Activated CD4-positive, alpha-beta T cell treated with anti-CD3 and anti-CD28 coated beads for 1 hour (primary cell): Measurements from ENCODE around the gene TGFBR1.
"Not testable (repeated sequence)": the region's sequence is repeated elsewhere in the genome, so short reads cannot be mapped to it uniquely, and the experiment has no call there.

Experiments
- DNase-seq: peaks from one replicate; pipeline ENCODE4 v3.0.0-alpha.2; 2020

Gene TGFBR1

DNA sequence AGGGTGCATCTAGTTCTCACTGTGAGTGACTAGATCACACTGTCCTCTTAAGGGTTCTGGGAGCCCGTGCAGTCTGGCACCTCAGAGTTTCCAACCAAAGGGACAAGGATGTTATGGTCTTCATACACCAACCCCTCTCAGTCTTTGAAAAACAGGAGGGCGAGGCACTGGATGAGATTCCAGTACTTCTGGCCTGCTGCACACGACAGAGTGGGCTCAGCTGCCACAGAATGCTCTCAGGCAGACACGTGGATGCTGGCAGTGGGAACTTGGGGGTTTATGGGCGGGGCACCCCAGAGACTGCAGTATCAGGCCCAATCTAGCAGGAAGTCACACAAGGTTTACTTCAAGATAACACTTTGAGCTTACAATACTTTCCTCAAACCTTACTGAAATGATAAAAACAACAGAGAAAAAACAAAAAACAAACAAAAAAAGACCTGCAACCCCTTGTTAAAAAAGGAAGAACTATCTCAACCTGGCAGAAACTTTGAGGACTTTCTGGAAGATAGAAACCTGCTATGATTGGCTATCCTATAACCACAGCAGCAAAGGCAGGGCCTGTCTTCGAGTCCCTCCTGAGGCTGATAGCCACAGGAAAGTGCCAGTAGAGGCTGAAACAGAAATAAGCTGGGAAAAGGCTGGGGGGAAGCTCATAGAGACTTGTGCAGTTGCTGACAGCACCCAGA lies 28.3 kb upstream of the TGFBR1 start:
- DNase-seq, result no peak

DNA sequence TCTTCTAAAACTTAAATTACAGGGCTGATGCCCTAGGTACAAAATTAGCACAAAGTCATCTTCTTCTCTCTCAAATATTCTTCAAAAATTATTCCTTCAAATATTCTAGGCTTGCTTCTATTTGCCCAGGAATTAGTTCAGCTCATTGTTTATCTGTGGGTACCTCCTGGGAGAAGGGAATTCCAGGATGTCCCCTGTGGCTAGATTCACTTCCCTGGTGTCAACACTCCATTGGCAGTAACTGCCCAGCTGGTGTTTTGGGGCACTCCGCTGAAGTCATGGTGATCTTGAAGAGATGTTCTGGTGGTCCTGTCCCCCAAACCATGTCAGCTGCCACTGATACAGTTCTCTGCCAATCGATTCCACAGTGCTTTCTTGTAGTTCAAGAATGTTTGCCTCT lies 26.2 kb upstream of the TGFBR1 start:
- no peak for DNase-seq

DNA sequence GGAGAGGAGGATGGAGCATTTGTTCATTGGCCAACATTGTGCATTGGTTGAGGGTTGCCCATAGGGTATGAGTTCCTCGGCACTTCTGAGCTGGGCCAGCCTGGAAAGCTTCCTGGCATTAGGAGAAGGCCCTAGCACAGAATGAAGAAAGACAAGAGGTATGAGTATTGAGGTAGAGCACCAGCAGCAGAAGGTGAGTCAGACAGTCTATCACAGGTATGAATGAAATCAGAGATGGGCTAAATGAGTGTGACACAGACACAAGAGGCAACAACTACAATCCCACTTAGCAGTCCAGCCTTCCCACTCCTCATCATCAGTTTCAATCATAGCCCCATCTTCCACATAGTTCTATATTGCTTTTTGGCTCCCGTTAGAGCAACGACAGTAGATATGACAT lies 25.4 kb upstream of the TGFBR1 start:
- DNase-seq, result no peak

DNA sequence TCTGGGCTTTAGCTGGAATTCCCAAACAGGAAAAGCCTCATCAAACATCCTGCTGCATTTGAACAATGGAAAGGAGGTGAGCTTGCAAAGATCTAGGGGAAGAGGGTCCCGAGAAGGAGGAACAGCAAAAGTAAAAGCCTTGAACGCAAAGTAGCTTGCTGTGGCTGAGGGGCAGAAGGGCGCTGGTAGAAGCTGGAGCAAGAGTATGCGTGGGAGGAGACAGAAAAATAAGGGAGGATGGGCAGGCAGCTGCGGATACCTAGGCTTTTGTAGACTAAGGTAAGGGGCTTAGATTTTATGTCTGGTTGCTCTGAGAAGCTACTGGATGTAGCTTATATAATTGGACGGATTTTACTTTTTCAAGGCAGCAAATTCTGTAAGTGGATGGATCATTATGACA lies 21.9 kb upstream of the TGFBR1 start:
- no peak for DNase-seq

DNA sequence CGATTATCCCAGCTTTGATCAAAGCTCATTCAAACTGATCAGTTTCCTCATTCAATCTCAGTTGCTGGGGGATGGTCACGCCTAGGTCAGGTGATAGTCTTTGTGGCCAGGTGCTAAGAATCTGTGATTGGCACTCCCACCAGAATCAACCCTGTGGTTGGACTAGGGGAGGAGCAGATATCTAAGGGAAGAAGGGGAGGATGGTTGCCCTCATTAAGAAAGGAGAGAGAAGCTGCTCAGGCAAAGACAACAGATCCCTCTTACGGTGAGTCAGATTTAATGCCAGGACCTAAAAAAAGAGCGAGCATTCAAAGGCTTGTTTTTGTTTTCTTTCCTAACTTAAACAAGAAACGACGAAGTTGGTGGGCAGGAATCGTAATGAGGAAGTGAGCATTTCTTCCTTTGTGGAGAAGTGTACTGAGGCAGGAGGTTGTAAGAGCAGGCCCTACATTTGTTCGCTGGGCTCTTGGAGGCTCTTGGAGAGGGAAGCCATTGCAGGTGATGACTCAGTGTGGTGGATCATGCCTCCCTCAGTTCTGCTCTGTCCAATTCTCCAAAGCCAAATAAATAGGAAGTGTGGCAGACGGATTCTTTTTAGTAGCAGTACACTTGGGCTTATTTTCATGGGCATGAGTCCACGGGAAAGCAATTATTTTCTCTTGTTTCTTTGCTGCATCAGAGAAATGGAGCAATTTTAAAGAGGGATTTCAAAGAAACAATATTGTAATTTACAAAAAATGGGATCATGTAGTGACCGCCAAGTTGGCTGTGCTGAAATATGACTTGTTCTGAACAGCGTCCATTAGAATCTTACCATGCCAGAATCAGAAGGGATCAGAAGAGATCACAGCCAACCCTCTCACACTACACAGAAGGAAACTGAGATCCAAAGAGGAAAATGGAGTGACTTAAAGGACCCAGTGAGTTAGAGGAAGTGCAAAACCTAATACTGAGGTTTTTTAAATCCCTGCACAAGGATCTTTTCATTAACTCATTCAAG lies 18.7 kb upstream of the TGFBR1 start:
- DNase-seq, result no peak

DNA sequence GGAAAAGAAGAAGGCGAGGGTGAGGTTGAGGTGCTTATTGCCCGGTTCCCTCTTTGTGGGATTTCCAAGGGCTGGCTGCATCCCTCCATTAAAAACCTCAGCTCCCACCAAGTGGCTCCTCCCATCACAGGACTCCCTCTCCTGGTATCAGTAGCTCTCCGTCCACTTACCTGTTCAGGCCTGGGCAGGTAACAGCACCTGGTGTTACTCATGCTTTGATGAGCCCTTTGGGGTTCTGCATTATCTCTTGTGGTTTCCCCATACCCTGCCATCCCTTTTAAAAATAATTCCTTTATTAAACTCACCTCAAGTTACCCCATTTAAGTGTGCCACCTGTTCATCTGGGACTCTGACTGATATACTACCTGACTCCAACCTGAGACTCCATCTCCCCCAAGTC lies 17.5 kb upstream of the TGFBR1 start:
- no peak for DNase-seq

DNA sequence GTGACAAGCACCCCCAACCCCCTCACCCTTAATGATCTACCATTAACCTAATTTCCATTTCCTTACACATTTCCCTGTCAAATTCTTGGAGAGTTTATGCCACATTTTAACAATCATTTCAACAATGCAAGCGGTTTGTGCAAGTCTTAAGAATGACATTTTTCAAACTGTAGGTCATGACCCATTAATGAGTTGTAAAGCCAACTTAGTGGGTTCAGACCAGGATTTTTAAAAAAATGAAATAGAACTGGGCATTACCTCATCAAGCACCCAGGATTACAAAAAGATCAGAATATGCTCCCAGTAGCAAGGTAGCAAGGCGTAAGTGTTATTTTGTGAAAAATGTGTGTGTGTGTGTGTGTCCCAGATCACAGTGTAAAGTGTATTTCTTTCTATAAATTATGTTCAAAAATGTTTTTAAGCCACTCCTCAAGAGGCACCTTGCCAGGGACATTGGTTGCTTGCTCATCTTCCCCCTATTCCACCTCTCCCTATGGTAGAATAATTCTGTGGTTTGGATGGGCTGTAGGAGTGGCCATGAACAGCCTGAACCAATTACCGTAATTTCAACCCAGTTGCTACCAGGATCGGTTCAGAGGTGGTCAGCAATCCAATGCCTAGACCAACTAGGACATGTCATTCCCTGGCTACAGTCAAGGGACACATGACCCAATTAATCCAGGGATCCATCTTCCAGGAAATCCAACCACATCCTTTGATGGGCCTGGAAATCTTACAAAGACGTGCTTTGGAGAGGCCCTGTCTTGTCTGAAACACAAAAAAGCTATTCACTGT lies 14.4 kb upstream of the TGFBR1 start:
- no peak for DNase-seq

DNA sequence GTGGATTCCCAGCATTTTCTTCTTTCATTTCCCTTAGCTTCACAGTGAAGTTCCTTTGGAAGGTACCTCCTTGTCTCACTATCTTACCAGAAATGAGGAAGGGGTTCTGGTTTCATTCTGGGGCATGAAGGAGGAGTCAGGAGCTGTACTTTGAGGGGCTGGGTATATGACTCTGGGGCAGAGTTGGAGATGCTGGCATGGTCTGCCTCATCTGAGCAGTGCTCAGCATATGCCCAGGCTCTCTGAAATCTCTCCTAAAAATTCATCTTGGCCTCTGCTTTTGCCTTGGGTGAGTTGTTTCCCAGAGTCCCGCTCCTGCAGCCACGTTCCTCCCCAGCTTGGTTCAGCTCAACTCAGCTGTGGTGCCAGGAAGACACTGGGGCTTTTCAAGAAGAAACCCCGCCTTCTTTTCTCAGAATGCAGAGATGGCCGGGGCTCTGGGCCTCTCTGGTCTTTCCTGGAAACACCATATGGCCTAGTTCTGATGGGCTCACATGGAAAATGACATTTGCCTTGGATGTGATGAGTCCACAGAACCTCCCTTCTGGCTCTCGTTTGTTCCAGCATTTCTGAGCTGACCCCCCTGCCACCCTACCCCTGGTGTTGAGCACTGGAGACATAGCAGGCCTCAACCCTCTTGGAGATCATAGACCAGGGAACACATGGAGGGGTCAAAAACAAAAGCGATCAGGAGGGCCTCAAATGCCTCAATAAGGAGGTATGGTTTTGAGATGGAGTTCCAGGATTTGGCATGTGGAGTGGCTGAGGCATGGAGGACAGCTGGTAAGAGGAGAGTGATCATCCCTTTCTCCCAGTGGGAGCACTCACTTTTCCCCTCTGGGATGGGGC lies 12.0 kb upstream of the TGFBR1 start:
- DNase-seq, result no peak

DNA sequence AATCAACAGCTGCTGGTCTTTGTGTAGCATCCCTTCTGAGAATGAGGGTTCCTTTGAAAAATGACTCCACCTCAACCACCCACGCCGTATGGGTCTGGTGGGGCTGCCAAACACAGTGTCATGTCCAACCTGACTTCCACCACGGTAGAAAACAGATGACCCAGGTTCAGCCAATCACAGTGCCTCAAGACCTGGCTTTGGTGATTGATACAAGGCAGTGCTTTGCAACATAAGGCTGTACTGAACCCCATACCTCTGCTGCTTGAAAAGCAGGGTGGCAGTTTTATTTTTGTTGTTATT lies 11.5 kb upstream of the TGFBR1 start:
- DNase-seq, result no peak

DNA sequence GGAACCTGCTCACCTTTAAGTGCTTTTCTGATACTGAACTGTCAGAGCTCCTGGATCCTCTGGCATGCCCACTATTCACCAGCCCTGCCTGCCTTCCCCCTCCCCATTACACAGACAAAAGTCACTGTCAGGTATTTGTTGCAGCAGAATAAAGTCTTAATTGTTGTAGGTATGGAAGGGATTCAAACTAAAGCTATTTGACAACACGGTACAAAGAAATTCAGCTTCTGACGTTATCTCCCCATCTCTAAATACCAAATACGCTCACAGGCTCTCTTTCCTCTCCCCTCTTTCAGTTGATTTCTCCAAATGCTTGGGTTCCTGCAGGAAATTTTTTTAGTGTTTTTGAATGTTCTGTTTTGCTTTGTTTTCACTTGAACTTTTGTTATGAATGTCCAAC lies 9.3 kb upstream of the TGFBR1 start:
- no peak for DNase-seq

DNA sequence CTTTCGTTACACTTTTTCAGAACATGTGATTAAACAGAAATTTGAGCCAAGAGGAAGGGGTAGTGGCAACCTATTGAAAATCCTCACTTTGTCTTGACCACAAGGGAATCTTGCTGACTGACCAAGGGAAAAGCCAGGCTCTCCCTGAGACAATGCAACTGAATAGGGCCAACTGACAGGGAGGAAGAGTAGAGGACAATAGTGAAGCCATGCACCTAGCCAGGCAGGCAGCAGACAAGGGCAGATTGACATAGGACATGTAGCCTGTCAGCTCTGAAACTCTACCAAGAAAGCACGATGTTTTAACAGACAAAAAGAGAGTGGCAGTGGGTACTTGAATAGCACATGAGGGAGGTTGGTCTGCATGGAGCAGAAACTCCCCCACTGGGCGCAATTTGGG lies 8.5 kb upstream of the TGFBR1 start:
- DNase-seq, result no peak

DNA sequence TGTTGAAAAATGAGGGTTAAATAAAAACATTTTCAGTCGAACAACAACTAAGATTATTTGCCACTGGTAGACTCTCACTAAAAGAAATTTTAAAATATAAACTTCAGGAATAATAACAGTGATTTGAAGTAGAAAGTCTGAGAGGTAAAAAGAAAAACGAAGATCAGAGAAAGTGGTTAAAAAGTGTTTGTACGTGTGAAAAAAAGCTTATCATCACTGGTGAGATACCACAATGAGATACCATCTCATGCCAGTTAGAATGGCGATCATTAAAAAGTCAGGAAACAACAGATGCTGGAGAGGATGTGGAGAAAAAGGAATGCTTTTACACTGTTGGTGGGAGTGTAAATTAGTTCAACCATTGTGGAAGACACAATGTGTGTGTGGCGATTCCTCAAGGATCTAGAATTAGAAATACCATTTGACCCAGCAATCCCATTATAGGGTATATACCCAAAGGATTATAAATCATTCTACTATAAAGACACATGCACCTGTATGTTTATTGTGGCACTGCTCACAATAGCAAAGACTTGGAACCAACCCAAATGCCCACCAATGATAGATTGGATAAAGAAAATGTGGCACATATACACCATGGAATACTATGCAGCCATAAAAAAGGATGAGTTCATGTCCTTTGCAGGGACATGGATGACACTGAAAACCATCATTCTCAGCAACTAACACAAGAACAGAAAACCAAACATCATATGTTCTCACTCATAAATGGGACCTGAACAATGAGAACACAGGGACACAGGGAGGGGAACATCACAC lies 4.9 kb upstream of the TGFBR1 start:
- not testable (repeated sequence) for DNase-seq

DNA sequence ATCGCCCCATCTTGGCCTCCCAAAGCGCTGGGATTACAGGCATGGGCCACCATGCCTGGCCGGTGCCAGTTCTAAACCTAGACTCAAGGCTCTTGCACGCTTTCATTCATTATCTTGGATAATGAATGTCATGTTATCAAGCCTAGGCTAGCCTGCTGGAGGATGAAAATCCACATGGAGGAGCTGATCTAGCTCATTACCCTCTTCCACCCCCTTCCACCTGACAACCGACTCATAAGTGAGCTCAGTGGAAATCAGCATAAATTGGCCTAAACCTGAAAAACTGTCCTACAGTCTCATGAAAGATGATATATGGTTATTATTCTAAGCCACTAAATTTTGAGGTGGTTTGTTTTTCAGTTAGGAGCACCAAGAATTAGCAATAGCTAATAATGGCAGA lies 3.6 kb upstream of the TGFBR1 start:
- DNase-seq, result no peak

DNA sequence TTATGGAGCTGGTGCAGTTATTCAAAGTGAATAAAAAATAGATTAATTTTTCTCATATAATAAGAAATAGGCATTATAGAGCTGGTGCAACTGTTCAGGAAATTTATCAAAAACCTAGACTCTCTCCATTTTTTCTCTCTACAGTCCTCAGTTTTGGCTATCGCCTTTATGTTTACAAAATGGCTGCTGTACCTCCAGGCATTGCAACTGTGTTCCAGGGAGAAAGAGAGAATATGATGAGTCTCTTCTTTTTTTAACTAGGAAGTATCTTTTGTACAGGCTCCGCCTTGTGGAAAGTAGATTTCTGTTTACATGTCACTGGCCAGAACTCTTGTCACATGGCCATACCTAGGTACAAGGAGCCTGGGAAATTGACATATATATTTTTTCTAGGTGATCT lies 3.1 kb upstream of the TGFBR1 start:
- no peak for DNase-seq

DNA sequence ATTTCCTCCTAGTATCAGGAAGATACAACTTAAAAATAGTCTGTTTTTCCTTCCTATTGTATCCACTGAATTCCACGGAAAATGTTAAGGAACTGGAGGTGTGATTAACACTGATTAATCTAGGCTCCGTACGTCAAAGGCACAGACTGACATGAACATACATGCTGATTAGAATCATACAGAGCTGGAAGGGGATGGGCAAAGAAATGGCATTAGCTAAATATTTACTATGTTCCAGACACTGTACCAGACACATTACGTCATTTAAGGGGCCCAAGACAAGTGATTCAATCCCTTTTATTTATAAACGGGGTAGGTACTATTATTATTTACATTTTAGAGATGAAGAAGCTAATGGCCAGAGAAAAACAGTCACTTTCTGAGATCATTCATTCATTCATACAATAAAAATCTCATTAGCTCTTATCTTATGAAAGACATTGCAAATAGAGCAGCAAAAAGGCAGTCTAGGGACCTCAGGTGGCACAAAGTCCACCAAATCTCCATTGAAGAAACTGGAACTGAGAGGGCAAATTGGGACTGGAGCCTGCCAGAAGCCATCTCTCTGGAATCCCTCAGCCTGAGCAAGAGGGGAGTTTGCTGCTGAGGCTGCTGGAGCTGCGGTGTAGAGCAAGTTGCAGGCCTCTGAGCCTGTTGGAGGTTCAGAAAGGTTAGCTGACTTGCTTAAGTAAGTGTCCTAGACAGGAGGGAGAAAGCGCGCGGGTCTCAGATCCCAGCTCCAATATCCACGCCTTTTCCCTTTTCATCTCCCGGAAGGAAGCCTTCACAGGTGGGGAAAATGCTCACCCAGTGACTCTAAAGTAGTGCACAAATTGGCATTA lies 1.6 kb upstream of the TGFBR1 start:
- DNase-seq, result no peak

DNA sequence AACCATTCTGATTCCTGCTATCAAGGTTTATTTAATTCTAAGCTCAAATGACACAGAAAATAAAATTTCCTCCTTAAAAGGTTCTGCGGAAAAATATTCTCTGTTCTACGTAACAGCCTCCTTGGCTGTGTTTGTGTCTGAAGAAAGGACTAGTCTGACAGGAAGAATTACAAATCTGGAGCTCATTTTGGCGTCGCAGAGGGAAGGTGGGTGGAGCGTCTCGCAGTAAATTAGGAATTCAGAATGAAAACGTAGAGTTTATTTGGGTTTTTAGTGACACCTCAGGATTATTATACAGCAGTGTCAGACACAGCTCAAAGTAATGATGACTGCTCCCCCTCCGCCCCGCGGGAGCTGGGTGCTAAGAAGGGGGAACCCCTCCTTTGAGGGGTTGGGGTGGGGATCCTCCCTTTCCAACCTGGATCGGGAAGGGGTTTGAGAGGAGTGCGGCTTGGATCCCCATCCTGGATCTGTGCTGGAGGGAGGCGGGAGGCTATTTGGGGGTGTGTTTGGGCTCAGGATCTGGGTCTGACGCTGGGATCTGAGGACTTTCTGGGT lies 933 bp upstream of the TGFBR1 start:
- DNase-seq, result no peak

DNA sequence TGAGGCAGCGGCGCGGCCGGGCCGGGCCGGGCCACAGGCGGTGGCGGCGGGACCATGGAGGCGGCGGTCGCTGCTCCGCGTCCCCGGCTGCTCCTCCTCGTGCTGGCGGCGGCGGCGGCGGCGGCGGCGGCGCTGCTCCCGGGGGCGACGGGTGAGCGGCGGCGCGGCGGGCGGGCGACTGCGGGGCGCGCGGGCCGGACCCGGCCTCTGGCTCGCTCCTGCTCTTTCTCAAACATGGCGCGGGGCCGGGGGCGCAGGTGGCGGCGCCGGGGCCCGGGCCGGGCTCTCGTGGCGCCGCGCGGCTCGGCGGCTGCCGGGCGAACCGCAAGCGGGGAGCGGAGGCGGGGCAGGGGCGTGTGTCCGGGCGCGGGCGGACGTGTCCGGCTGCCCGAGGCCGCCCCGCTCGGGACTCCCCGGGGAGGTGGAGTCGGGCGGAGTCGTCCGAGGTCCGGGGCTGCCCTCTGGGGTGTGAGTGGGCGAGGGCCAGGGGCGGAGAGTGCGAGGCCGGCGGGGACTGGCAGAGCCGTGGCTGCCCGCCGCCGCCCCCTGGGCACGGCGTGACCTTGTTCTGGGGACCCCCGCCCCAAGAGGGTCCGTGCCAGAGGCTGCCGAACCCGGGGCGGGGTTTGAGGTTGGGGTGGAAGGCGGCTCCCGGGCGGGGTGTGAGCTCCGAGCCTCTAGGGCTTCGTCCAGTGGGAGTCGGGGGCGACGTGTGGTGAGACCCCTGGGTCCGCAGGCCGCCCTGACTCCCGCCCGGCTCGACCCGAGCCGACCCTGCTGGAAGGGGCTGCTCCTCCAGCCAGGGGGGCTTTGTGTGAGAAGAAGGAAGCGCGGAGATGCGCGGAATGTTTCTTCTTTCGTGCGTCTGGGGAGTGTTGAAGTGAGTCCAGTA lies 485 bp downstream of the TGFBR1 start:
- DNase-seq, result peak; percentile 13

DNA sequence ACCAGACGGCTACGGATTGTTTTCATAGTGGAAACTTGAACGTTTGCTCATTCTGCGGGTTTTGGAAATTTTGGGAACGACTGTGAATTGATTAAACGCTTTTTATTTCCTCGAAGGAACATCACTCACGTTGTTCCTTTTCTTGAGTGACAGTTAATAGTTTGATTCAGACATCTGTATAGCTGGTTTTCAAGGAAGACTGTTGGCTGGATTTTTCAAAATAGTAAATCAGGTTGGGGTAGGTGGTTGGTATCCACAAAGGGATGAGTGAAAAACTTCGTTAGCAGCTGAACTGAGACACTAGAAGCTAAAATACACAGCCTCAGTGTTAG lies 1.1 kb downstream of the TGFBR1 start:
- no peak for DNase-seq

DNA sequence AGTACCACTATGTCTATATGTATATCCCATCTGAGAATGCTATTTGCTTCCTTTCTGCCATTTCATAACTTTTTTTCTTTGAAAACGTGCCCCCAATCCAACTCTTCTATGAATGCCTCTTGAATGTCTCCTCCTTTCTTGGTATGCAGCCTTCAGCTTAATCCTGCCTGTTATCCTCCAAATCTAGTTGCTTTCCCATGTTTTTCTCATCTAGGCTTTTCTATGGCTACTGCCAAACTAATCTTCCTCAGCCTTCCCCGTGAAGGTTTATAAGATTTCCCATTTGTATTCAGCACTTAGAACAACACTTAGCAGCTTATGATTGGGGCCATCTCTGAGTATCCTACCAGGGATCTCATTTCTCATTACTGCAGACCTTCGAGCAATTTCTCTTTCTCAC lies 2.5 kb downstream of the TGFBR1 start:
- DNase-seq, result no peak

DNA sequence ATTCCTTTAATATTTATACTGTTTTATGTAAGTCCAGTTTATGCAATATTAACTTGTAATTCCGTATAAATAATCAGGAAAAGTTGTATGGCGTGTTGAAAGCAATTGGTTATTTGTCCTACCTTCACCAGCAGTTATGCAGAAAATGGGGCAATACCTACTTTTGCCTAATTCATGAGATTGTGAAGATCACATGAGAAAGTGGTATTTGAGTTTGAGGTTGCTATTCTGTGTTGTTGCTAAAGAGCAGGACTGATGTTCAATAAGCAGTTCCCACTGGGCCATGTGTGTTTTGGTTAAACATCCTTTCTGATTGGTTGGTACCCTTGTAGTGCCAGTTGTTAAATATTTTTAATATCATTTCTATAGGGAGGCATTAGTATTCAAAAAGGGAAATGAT lies 3.2 kb downstream of the TGFBR1 start:
- no peak for DNase-seq
